Endodermal cell (in vitro differentiated cells): Measurements from ENCODE around the gene KCNC4. TPM values are rescaled to one million over a fixed set of nuclear protein-coding genes. Genes with fewer than 3 reads are reported as not detected.

Experiments
- DNase-seq: peaks from one replicate; pipeline ENCODE4 v3.0.0-alpha.2; 2017
- H3K27ac ChIP-seq: 2 replicates; pipeline ENCODE4 v1.5.1; 2013; ENCODE audit warnings: mild to moderate bottlenecking, low read depth, low read length, moderate library complexity
- H3K27me3 ChIP-seq: 2 replicates; pipeline ENCODE4 v1.6.1; 2013; ENCODE audit warnings: mild to moderate bottlenecking, low read length, moderate library complexity; ENCODE audit not compliant: insufficient read depth, control insufficient read depth, poor library complexity, severe bottlenecking
- H3K36me3 ChIP-seq: 2 replicates; pipeline ENCODE4 v1.7.0; 2013; ENCODE audit warnings: mild to moderate bottlenecking, low read length, moderate library complexity; ENCODE audit not compliant: control insufficient read depth, insufficient read depth
- H3K4me1 ChIP-seq: one replicate; pipeline ENCODE4 v1.7.0; 2013; ENCODE audit warnings: low read length; ENCODE audit not compliant: control insufficient read depth, insufficient read depth
- H3K4me3 ChIP-seq: 2 replicates; pipeline ENCODE4 v1.5.1; 2013; ENCODE audit warnings: mild to moderate bottlenecking, low read length, moderate library complexity
- H3K9ac ChIP-seq: 2 replicates; pipeline ENCODE4 v1.6.1; 2013; ENCODE audit warnings: mild to moderate bottlenecking, low read length, moderate library complexity; ENCODE audit not compliant: poor library complexity, severe bottlenecking; ENCODE audit errors: extremely low read depth
- H3K9me3 ChIP-seq: 2 replicates; pipeline ENCODE4 v1.6.1; 2013; ENCODE audit warnings: mild to moderate bottlenecking, low read length, moderate library complexity; ENCODE audit not compliant: control insufficient read depth
- H3K27ac Mint-ChIP-seq: 2 replicates; pipeline ENCODE4 v1.8.0; 2020; ENCODE audit warnings: mixed read lengths
- H3K27me3 Mint-ChIP-seq: 2 replicates; pipeline ENCODE4 v1.8.0; 2021; ENCODE audit warnings: mild to moderate bottlenecking, mixed read lengths; ENCODE audit not compliant: insufficient read depth
- H3K36me3 Mint-ChIP-seq: 2 replicates; pipeline ENCODE4 v1.8.0; 2020; ENCODE audit warnings: low read depth, mixed read lengths
- H3K4me1 Mint-ChIP-seq: 2 replicates; pipeline ENCODE4 v1.8.0; 2020; ENCODE audit warnings: mixed read lengths
- H3K4me3 Mint-ChIP-seq: 2 replicates; pipeline ENCODE4 v1.8.0; 2020; ENCODE audit warnings: mild to moderate bottlenecking, moderate library complexity, mixed read lengths
- H3K9me3 Mint-ChIP-seq: 2 replicates; pipeline ENCODE4 v1.8.0; 2020; ENCODE audit warnings: mild to moderate bottlenecking, mixed read lengths
- WGBS, 2 experiments: methylation state at CpG; one replicate each; pipeline versions ENCODE4 v1.1.5 to v1.1.7; 2013; ENCODE audit warnings: missing lambda C conversion rate in 2 of 2, mixed read lengths in 1 of 2; ENCODE audit not compliant: insufficient coverage in 1 of 2, insufficient read length in 1 of 2; 5-methylcytosine and 5-hydroxymethylcytosine counted together
- total RNA-seq, 2 donors: library from RNA; stranded (reverse); fragmentation: NEBNext Ultra II Directional in 1 of 2; extraction: Animal tissue kit (Norgen Biotek cat#: 25700) in 1 of 2; gene quantifications; 2 replicates in 1 of 2; 3 replicates in 1 of 2; pipeline ENCODE4 v1.2.1, GENCODE V29; 2021
- TF ChIP-seq, protein P1 (sequence below): fragments of 200-600 bp; sonication (generic); conservative IDR thresholded peaks from 2 replicates; pipeline ENCODE4 v1.5.0; 2021; ENCODE audit warnings: antibody characterized with exemption, mild to moderate bottlenecking

KCNC4 gene
- total RNA-seq, 2 donors from 2014 or later = 7.6 to 10.2 TPM

DNA sequence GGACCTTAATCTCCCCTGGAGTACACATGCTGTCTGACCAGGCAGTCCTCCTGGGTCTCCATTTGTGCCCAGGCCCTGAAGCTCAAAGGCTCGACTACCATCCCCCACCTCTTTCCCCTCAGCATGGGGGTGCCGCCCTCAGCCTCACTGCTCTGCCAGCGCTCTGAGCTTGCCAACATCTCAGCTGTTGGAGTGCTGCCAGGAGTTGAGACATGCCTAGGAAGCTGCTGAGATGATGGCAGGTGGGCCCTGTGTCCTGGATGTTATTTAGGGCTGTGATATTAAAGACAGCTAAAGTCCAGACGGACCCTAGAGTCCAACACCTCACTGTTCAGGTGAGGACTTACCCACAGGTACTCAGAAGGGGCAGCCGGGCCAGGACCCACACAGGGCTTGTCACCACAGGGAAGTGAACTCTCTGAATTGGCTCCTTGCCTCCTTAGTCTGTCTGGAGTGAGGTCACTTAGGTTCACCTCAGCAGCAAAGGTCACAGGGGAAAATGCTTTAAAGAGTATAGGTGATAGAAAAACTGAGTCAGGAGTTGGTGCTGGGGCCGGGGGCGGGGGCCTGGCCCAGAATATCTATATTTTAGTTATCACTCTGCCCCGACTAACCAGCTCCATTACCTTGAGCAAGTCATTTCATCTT lies 19.7 kb upstream of the KCNC4 start:
- TF ChIP-seq, protein P1, sequence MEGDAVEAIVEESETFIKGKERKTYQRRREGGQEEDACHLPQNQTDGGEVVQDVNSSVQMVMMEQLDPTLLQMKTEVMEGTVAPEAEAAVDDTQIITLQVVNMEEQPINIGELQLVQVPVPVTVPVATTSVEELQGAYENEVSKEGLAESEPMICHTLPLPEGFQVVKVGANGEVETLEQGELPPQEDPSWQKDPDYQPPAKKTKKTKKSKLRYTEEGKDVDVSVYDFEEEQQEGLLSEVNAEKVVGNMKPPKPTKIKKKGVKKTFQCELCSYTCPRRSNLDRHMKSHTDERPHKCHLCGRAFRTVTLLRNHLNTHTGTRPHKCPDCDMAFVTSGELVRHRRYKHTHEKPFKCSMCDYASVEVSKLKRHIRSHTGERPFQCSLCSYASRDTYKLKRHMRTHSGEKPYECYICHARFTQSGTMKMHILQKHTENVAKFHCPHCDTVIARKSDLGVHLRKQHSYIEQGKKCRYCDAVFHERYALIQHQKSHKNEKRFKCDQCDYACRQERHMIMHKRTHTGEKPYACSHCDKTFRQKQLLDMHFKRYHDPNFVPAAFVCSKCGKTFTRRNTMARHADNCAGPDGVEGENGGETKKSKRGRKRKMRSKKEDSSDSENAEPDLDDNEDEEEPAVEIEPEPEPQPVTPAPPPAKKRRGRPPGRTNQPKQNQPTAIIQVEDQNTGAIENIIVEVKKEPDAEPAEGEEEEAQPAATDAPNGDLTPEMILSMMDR = no peak
- Histone ChIP-seq H3K9ac (no peak overlapping the region), H3K9me3 (no peaks in the 10 kb centered on the region), H3K27ac (no peak overlapping the region), H3K4me3 (no peak overlapping the region), H3K27me3 (no peaks in the 10 kb centered on the region), H3K36me3 (no peaks in the 10 kb centered on the region), H3K4me1 (no peaks in the 10 kb centered on the region)
- H3K4me3 Mint-ChIP-seq = no peak overlapping the region
- H3K4me1 Mint-ChIP-seq = no peaks in the 10 kb centered on the region
- WGBS, 2 experiments = 93 to 95% methylated on average over 6 to 8 of the region's 8 CpGs
- no peak for DNase-seq
- H3K27ac Mint-ChIP-seq = no peak overlapping the region
- peaks cover 2% of the 10 kb centered on the region for H3K27me3 Mint-ChIP-seq
- no peaks in the 10 kb centered on the region for H3K36me3 Mint-ChIP-seq
- H3K9me3 Mint-ChIP-seq = no peaks in the 10 kb centered on the region

DNA sequence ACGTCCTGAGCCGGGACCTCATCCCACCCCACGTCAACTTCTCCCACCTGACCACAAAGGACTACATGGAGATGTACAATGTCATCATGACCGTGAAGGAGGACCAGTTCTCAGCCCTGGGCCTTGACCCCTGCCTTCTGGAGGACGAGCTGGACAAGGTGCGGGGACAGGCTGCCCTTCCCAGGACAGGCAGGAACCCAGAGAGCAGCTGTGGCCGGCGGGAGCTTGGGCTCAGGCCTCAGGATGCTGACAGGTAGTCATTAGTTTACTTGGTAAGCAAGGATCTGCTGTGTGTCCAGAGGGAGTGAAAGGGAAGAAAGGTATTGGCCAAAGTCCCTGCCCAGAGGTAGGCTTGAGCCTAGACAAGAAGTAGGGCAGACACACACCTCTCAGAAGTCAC lies 17.6 kb upstream of the KCNC4 start:
- Histone ChIP-seq H3K27me3 (no peaks in the 10 kb centered on the region), H3K9ac (no peak overlapping the region), H3K36me3 (no peaks in the 10 kb centered on the region), H3K27ac (no peak overlapping the region), H3K4me1 (no peaks in the 10 kb centered on the region), H3K4me3 (no peak overlapping the region), H3K9me3 (no peaks in the 10 kb centered on the region)
- H3K4me3 Mint-ChIP-seq = no peak overlapping the region
- DNase-seq = no peak
- peaks cover 2% of the 10 kb centered on the region for H3K27me3 Mint-ChIP-seq
- no peaks in the 10 kb centered on the region for H3K36me3 Mint-ChIP-seq
- TF ChIP-seq, protein P1 = no peak
- H3K27ac Mint-ChIP-seq = no peak overlapping the region
- H3K4me1 Mint-ChIP-seq = no peaks in the 10 kb centered on the region
- no peaks in the 10 kb centered on the region for H3K9me3 Mint-ChIP-seq
- 87 to 90% methylated on average over 3 to 8 of the region's 8 CpGs for WGBS, 2 experiments

DNA sequence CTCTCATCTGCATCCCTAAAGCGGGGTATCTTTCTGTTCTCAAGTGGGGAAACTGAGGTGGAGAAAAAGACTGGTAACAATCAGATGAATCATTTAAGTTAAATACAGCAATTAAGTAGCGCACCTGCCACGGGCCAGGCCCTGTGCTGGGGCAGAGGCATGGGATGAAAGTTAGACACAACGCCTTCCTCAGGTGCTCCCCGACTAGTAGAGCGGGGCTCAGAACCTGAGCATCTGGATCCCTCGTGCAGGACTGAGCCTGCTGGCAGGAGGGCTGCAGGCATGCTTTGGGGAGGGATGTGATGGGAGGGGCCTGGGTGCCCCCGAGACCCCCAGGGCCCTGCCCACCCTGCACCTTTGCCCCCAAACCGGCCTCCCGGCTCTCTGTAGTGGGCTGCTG lies 14.9 kb upstream of the KCNC4 start:
- Histone ChIP-seq H3K9me3 (no peaks in the 10 kb centered on the region), H3K36me3 (no peaks in the 10 kb centered on the region), H3K4me3 (no peak overlapping the region), H3K9ac (no peak overlapping the region), H3K4me1 (no peaks in the 10 kb centered on the region), H3K27ac (no peak overlapping the region), H3K27me3 (no peaks in the 10 kb centered on the region)
- Mint-ChIP-seq H3K27ac (no peak overlapping the region), H3K4me3 (no peak overlapping the region), H3K27me3 (no peaks in the 10 kb centered on the region), H3K36me3 (no peaks in the 10 kb centered on the region), H3K4me1 (no peaks in the 10 kb centered on the region), H3K9me3 (no peaks in the 10 kb centered on the region)
- no peak for DNase-seq
- WGBS, 2 experiments = 93% methylated on average over 9 to 10 of the region's 10 CpGs
- TF ChIP-seq, protein P1 = no peak
